GM18505 (cell line): ENCODE measurements around the gene C1S.

ENCODE experiments used
- ATAC-seq: cut with Tn5 transposase; IDR thresholded peaks from one replicate; pipeline ENCODE4 v1.9.1; 2021; ENCODE audit not compliant: unreplicated experiment
- POLR2A ChIP-seq: IDR thresholded peaks from 4 replicates; pipeline ENCODE4 v1.6.1; 2011; ENCODE audit warnings: borderline replicate concordance; ENCODE audit not compliant: insufficient read depth, insufficient read length; ENCODE audit errors: extremely low read depth

C1S gene

DNA sequence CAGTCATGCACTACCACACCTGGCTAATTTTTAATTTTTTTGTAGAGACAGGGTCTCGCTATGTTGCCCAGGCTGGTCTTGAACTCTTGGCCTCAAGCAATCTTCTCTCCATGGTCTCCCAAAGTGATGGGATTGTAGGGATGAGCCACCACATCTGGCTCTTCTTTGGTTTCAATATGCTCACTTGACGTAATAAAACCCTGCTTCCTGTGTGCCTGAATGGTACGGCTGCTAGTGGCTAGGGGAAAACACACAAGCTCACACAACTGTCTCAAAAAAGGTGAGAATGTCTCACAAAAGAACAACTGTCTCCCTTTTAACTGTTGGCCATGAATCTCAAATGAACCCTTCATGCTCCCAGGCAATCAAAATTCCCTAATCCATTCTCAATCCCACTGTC, 15.0 kb downstream of the C1S start:
- TF ChIP-seq POLR2A, result no peak
- ATAC-seq, result no peak

DNA sequence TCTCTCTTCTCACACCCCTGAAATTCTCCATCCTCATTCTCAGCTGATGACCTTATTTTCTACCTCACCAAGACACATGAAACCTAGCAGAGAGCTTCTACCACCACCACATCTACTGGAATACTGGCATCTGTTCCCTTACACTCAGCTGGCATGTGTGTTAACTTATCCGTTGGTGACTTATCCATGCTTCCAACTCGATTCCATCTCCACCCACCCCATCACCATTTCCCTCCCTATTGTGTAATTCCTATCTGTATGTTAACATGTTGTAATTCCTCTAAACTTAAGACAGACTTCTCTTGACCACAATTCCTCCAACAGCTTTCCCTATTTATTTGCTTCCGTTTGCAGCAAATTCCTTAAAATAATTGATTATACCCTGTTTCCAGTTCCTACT, 15.4 kb downstream of the C1S start:
- TF ChIP-seq POLR2A, result no peak

DNA sequence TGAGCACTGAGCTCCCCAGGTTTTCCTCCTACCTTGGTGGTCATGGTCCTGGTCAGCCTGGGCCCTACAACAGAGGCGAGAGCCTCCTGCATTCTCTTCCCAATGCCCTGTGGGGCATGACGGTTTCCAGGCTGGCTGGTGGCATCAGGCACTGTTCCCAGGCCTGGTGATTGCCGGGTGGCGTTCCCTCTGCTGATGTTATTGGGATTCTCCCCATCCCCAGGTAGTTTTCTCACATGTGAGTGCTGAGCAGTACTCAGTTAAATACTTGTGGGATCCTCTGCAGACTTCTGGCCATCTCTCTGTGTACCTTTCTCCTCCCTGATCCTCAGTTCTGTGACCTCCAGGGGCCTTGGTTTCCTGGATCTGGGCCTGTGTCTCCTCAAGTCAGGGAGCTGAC, 16.0 kb downstream of the C1S start:
- TF ChIP-seq POLR2A, result no peak
- ATAC-seq, result no peak

More for the DNA sequence above, 15.4 kb downstream of the C1S start:
- ATAC-seq, result no peak

DNA sequence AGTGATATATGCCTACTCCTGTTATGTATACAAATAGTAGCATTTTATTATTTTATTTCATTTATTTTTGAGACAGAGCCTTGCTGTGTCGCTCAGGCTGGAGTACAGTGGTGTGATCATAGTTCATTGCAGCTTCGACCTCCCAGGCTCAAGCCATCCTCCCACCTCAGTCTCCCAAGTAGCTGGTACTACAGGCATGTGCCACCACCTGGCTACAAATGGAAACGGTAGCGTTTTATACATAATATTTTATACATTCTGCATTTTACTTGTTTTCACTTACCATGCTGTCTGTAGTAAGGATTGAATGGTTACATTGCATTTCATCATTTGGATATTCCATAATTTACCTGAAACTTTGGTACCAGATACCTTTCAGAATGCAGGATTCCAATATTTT, 17.6 kb downstream of the C1S start:
- no peak for ATAC-seq

DNA sequence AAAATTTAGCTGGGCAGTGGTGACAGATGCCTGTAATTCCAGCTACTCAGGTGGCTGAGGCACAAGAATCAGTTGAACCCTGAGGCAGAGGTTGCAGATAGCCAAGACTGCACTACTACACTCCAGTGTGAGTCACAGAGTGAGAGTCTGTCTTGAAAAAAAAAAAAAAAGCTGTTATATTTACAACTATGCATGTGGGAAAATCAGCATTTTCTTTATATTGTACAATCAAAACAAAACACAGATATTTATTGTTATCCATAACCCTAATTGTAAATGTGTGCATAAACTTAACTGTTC, 19.3 kb downstream of the C1S start:
- ATAC-seq, result no peak
- no peak for TF ChIP-seq POLR2A

More for the DNA sequence above, 17.6 kb downstream of the C1S start:
- no peak for TF ChIP-seq POLR2A

DNA sequence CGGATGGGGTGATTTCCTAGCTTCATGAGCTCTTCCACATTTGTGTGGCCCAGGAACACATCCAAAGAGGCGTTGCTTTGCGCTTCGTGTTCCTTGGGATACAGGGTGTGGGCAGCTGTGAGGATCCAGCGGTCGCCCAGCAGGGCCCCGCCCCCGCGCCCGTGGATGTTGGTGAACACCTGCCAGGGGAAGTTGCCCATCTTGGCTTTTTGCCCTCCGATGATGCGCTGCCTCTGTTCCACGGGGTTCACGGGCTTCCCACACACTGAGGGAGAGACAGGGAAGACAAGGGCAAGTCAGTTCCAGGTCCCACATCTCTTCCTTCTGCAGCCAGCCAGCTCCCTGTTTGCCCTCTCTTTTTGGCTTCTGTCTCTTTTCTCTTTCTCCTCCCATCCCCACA, 20.5 kb downstream of the C1S start:
- no peak for TF ChIP-seq POLR2A
- ATAC-seq, result no peak

DNA sequence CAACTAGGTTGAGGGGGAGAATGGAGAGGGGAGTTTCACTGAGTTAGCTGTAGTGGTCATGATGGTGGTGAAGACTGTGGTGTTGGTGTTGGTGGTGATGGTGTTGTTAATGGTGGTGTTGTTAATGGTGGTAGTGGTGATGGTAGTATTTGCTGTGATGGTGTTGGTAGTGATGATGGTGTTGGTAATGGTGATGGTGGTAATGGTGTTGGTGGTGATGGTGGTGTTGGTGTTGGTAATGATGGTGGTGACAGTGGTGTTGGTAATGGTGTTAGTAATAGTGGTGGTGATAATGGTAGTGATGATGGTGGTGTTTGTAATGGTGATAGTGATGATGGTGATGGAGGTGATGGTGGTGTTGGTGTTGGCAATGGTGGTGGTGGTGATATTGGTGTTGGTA, 22.6 kb downstream of the C1S start:
- ATAC-seq, result no peak
- TF ChIP-seq POLR2A, result no peak

DNA sequence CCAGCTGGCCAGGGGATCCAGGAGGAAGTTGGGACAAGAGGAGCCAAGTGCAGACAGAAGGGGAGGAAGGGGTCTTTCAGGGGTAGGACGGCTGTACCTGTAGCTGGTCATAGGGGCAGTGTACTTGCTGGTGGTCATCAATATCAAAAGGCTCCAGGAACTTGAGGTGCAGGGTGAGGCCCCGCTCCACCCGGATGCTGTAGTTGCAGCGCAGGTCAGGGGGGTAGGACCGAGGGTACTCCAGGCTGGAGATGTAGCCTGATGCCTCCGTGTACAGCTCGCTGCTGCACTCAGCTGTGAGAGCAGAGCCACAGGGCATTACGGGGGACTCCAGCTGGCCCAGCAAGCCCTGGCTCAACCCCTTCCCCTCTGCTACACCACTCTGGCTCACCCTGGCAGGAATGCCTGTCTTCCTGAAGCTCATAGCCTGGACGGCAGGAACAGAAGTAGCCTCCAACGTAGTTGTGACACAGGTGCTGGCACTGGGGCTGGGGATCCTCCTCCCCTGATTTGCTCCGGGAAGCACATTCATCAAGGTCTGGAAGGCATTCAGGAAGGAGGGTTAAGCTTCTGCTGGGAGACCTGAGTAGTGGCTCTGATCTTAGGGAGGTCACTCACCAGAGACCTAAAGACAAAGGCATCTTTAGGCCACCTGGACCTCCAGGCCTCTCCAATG, 28.8 kb downstream of the C1S start:
- no peak for ATAC-seq
- no peak for TF ChIP-seq POLR2A

DNA sequence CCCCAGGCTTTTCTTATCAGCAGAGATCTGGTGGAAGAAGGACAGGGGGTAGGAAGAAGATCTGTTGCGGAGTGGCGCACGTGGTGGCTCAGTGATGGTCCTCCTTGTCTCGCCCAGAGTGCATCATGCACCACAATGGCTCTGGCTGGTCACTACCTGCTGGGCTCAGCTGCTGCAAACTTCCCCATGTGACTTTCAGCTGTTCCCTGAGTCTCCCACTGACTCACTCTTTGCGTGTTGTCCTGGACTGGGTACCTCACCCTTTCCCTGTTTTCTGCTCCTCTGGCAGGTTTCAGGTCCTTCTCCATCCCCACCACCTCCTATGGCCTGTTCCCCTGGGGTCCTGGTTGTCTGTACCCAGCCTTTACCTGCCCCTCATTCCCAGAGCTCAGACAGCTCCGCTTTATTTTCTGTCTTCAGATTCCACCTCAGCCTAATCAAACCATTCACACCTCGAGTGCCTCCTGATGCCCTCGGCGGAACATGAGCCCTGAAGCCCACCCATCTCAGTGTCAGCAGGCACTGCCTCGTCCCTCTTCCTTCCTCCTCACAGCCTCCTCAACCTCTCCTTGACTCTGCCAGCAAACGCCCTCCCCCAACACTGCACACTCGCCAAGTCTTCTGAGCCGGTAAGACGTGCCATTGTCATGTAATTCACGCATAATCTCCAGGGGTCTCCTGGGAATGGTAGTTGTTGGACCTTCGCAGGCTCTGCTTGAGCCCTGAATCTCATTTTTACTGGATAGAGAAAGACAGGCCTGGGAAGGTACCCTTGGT, 29.9 kb downstream of the C1S start:
- no peak for TF ChIP-seq POLR2A
- ATAC-seq, result no peak

DNA sequence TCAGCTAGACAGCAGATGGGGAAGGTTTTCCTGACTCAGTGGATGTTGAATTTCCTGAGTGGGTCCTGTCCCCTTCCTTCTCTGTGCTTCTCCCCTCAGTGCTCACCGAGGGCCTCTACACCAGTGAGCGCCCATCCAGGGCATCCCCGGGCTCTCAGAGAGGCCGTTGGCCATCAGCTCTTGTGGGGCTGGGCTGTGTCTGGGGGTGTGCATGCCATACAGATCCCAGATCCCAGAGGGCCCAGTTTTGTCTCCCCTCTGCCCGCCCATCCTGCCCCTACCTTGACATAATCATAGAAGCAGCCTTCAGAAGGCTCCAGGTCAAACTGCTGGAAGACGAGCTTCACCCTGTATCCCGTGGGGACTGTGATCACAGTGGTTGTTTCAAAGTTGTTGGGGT, 30.7 kb downstream of the C1S start:
- no peak for TF ChIP-seq POLR2A
- no peak for ATAC-seq

DNA sequence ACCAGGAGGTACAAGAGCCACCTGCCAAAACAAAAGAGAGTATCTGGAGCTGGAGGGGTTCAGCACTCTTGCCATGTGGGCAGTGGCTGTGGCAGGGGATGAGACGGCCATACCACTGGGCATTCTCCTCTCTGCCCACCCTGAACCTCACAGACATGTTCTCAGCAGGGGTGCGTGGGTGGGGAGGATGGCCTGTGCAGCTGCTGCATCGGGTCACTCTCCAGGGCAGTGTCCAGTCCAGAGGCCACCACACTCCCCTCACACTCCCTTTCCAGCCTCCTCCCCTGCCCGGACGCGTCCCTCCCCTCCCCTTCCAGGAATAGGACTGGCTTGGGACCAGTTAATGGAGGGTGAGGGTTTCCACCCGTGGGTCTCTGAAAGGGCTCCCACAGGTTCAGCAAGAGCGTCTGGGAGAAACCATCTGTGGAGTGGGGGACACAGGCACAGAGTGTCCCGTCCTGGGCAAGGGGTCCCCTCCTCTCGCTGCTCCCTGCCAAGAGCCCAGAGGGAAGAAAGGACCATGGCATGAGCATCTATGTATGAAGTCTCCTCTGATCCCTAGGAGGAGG, 31.2 kb downstream of the C1S start:
- no peak for TF ChIP-seq POLR2A
- no peak for ATAC-seq

DNA sequence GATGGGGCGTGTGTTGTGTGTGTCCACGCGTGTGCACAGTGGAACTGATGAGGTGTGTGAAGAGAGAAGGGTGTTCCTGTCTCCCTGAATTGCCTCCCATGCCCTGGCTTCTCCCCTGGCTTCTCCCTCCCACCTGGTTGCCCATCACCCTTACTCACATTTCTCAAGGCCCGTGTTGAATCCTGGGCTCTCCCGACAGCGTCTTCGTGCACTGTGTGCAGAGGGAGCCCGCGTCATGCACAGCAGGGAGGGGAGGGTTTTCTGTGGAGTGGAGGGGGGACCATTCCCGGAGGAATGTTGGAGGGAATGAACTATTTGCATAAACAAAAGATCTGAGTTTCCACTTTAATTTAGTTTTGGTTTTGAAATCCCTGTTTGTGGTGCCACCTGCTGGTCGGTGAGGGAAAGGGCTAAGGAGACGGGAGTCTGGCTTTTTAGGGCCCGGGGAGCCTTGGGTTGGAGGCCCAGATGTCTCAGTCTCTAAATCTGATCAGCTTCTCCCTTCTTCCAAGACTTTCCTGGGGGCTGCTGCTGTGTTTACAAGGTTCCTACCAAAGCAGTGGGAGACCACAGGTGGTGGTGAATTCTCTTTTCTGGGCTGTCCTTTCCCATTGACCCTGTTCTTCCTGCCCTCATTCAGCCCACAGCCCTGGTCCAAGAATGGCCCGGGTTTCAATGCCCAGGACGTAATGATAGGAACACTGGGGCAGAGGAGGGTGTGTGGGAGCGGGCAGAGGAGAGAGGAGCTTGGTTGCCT, 31.9 kb downstream of the C1S start, which contains the start of gene C1R:
TSS of gene C1R (minus strand) at position 217 of the 757 bp plus-strand sequence. CDS start at position 160, 57 bp downstream.
- no peak for TF ChIP-seq POLR2A
- ATAC-seq, result no peak

DNA sequence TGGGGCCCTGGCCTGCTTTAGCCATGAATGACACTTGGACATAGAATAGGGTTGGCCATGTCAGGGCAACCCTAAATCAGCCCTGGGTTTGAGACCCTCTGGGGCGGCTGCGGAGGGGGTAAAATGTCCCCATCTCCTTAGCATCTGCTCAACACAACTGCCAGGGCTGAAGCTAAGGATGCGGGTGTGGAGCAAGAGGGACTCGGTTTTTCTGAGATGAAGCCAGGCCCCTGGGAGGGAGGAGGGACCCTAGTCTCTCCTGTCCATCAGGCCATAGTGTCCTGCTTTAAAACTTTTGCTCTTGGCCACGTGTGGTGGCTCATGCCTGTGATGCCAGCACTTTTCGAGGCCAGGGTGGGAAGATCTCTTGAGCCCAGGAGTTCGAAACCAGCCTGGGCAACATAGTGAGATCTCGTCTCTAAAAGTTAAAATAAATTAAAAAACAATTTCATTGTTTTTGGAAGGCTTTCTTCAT, 32.5 kb downstream of the C1S start:
- no peak for ATAC-seq
- TF ChIP-seq POLR2A, result no peak
